DMS114 treated with DMSO at 0.1 percent for 48 hours (cell line): Measurements from ENCODE around the gene SNRPA.
A peak's percentile ranks its signal among the peaks of the same experiment; 100 is the strongest.

Experiments used
- DNase-seq: peaks from one replicate; lab custom pipeline; 2025; ENCODE audit not compliant: unreplicated experiment; lab: John Stamatoyannopoulos, UW

SNRPA gene

GRCh38 chr19:40750874-40751537, at the start of gene SNRPA:
TSS of gene SNRPA (plus strand) at chr19:40751203. CDS start at chr19:40751409, 206 bp downstream.
- DNase-seq: peak; percentile 97

- DNase-seq: no peak
Observed at GRCh38 chr19:40701758-40702157, 49.2 kb upstream of the SNRPA start.

- DNase-seq: no peak
Observed at GRCh38 chr19:40702337-40703012, 48.5 kb upstream of the SNRPA start.

- DNase-seq: no peak
Observed at GRCh38 chr19:40703029-40703755, 47.8 kb upstream of the SNRPA start.

GRCh38 chr19:40704491-40705361, 46.3 kb upstream of the SNRPA start:
- DNase-seq: no peak

GRCh38 chr19:40705362-40705651, 45.7 kb upstream of the SNRPA start:
- DNase-seq: no peak

GRCh38 chr19:40705950-40706619, 44.9 kb upstream of the SNRPA start:
- DNase-seq: no peak

- no peak for DNase-seq
Observed at GRCh38 chr19:40707615-40708014, 43.4 kb upstream of the SNRPA start.

GRCh38 chr19:40709817-40710216, 41.2 kb upstream of the SNRPA start:
- no peak for DNase-seq

GRCh38 chr19:40713939-40714338, 37.1 kb upstream of the SNRPA start:
- no peak for DNase-seq

GRCh38 chr19:40714441-40715299, 36.3 kb upstream of the SNRPA start:
- peak; percentile 94 for DNase-seq

GRCh38 chr19:40716031-40716481, 34.9 kb upstream of the SNRPA start:
- DNase-seq: no peak

GRCh38 chr19:40716482-40717324, 34.3 kb upstream of the SNRPA start, which contains the start of the genes COQ8B and ITPKC:
TSS of gene COQ8B (minus strand) at chr19:40716886. CDS start at chr19:40714632, 2,254 bp downstream.
TSS of gene ITPKC (plus strand) at chr19:40717112. CDS start at chr19:40717136, 24 bp downstream.
- DNase-seq: peak; percentile 93

GRCh38 chr19:40717325-40717879, 33.6 kb upstream of the SNRPA start:
- no peak for DNase-seq

GRCh38 chr19:40717880-40718773, 32.9 kb upstream of the SNRPA start:
- DNase-seq: no peak

- DNase-seq: no peak
Observed at GRCh38 chr19:40718774-40719391, 32.1 kb upstream of the SNRPA start.

GRCh38 chr19:40719414-40719894, 31.5 kb upstream of the SNRPA start:
- DNase-seq: no peak
